Measurements from ENCODE around the gene COA1. TPM values are rescaled to one million over a fixed set of nuclear protein-coding genes. Genes with fewer than 3 reads are reported as not detected.

COA1 gene
- total and polyA plus RNA-seq, 9 of the 15 experiments (the other 6 are each of a cell fraction or from before 2014, with no cell fraction given), result 98.9 to 463 (median 181) TPM

GRCh38 chr7:43647673-43648472 is 81.5 kb downstream of the COA1 start:
- intact Hi-C loops (cut with micrococcal nuclease), result no loop called here
- Histone ChIP-seq H3K9me3 (replicated peaks; ENCODE audit: control insufficient read depth, insufficient read depth, low read depth, low read length) (no peaks in the 10 kb centered on the region), H3K27me3 (ENCODE audit: control insufficient read depth in 2 of 2, insufficient read depth in 2 of 2, low read length in 2 of 2) (no peaks in the 10 kb centered on the region), H3K9ac (ENCODE audit: insufficient read depth in 1 of 2, low read depth in 2 of 2, low read length in 2 of 2) (no peak overlapping the region), H3K27ac (ENCODE audit: extremely low read depth, low read depth, low read length) (no peak overlapping the region), H3K4me1 (replicated peaks in 1 of 2; ENCODE audit: control insufficient read depth in 2 of 2, insufficient read depth in 2 of 2, low read length in 2 of 2) (no peaks in the 10 kb centered on the region), H4K20me1 (replicated peaks; ENCODE audit: control insufficient read depth, insufficient read depth, low read length) (peaks cover 8% of the 10 kb centered on the region; the same call in 1 of the 2 replicates), H2AFZ (ENCODE audit: low read depth, low read length) (no peak overlapping the region), H3K36me3 (ENCODE audit: control insufficient read depth, insufficient read depth, low read length) (peaks cover 82% of the 10 kb centered on the region; the same call in 2 of the 3 replicates), H3K4me3 (no peak overlapping the region), H3K9me1 (ENCODE audit: control insufficient read depth, insufficient read depth, low read length) (no peaks in the 10 kb centered on the region), H3K4me2 (ENCODE audit: insufficient read depth, low read length) (no peak overlapping the region), H3K79me2 (ENCODE audit: control insufficient read depth, insufficient read depth, low read length) (peaks cover 22% of the 10 kb centered on the region; the same call in 2 of the 3 replicates)
- FAIRE-seq, result no peak
- WGBS (ENCODE audit: insufficient coverage, low coverage, missing lambda C conversion rate), result 96% methylated on average over 10 of the region's 10 CpGs
- in situ Hi-C loops (cut with MboI), result no loop called here
- ChIA-PET POLR2A (no interaction called here), CTCF (ENCODE audit: low intra/inter-chr PET ratio) (no interaction called here)
- TF ChIP-seq SMAD4 (CRISPR knock-in tag; conservative IDR thresholded peaks at IDR 0.05) (no peak), POLR2G (IDR thresholded peaks at IDR 0.05; ENCODE audit: low read depth, low read length) (peak; percentile 34; the same call in 1 of the 2 replicates), RBM22 (IDR thresholded peaks at IDR 0.05; ENCODE audit: low read depth, low read length, poor library complexity, severe bottlenecking) (peak; percentile 30), MCM7 (IDR thresholded peaks at IDR 0.05) (no peak)
- DNase-seq (ENCODE audit: extremely low read depth in 1 of 4, low spot score in 3 of 4), result no peak
- BruUV-seq (replicated peaks), result no TSS peak
- no peak for ATAC-seq

- TF ChIP-seq TCF7 (IDR thresholded peaks at IDR 0.05; ENCODE audit: borderline replicate concordance), result no peak
- TF ChIP-seq RBM22 (IDR thresholded peaks at IDR 0.05; ENCODE audit: low read depth, low read length, poor library complexity, severe bottlenecking), result peak; percentile 15
Observed at GRCh38 chr7:43647339-43647672, 82.0 kb downstream of the COA1 start.

More at GRCh38 chr7:43647339-43647672, 82.0 kb downstream of the COA1 start:
- H3K9ac ChIP-seq (ENCODE audit: insufficient read depth in 1 of 2, low read depth in 2 of 2, low read length in 2 of 2), result no peak overlapping the region
- peaks cover 84% of the 10 kb centered on the region; the same call in 2 of the 3 replicates for H3K36me3 ChIP-seq (ENCODE audit: control insufficient read depth, insufficient read depth, low read length)
- in situ Hi-C loops (cut with MboI) (no loop called here), intact Hi-C loops (cut with micrococcal nuclease) (no loop called here)
- H4K20me1 ChIP-seq (replicated peaks; ENCODE audit: control insufficient read depth, insufficient read depth, low read length), result peaks cover 7% of the 10 kb centered on the region; the same call in 1 of the 2 replicates
- POLR2A ChIA-PET, result no interaction called here
- H3K4me3 ChIP-seq, result no peak overlapping the region
- no peaks in the 10 kb centered on the region for H3K27me3 ChIP-seq (ENCODE audit: control insufficient read depth in 2 of 2, insufficient read depth in 2 of 2, low read length in 2 of 2)
- no peak overlapping the region for H3K27ac ChIP-seq (ENCODE audit: extremely low read depth, low read depth, low read length)
- no peaks in the 10 kb centered on the region for H3K4me1 ChIP-seq (replicated peaks in 1 of 2; ENCODE audit: control insufficient read depth in 2 of 2, insufficient read depth in 2 of 2, low read length in 2 of 2)
- H3K9me3 ChIP-seq (replicated peaks; ENCODE audit: control insufficient read depth, insufficient read depth, low read depth, low read length), result no peaks in the 10 kb centered on the region
- no peak for ATAC-seq
- WGBS (ENCODE audit: insufficient coverage, low coverage, missing lambda C conversion rate), result 82% methylated on average over 7 of the region's 7 CpGs
- BruUV-seq (replicated peaks), result no TSS peak
- H3K9me1 ChIP-seq (ENCODE audit: control insufficient read depth, insufficient read depth, low read length), result no peaks in the 10 kb centered on the region
- no peak for DNase-seq (ENCODE audit: extremely low read depth in 1 of 4, low spot score in 3 of 4)
- H3K4me2 ChIP-seq (ENCODE audit: insufficient read depth, low read length), result no peak overlapping the region
- H3K79me2 ChIP-seq (ENCODE audit: control insufficient read depth, insufficient read depth, low read length), result peaks cover 20% of the 10 kb centered on the region; the same call in 2 of the 3 replicates
- CTCF ChIA-PET (ENCODE audit: low intra/inter-chr PET ratio), result no interaction called here
- FAIRE-seq, result no peak
- no peak overlapping the region for H2AFZ ChIP-seq (ENCODE audit: low read depth, low read length)
